GM21526 (cell line): ENCODE measurements around the gene PKD1L1.
"Not testable (repeated sequence)": the region's sequence is repeated elsewhere in the genome, so short reads cannot be mapped to it uniquely, and the experiment has no call there.

Experiments used
- ATAC-seq: cut with Tn5 transposase; IDR thresholded peaks from one replicate; pipeline ENCODE4 v1.9.1; 2021; ENCODE audit warnings: moderate library complexity; ENCODE audit not compliant: unreplicated experiment, low FRiP score

The PKD1L1 gene, protein sequence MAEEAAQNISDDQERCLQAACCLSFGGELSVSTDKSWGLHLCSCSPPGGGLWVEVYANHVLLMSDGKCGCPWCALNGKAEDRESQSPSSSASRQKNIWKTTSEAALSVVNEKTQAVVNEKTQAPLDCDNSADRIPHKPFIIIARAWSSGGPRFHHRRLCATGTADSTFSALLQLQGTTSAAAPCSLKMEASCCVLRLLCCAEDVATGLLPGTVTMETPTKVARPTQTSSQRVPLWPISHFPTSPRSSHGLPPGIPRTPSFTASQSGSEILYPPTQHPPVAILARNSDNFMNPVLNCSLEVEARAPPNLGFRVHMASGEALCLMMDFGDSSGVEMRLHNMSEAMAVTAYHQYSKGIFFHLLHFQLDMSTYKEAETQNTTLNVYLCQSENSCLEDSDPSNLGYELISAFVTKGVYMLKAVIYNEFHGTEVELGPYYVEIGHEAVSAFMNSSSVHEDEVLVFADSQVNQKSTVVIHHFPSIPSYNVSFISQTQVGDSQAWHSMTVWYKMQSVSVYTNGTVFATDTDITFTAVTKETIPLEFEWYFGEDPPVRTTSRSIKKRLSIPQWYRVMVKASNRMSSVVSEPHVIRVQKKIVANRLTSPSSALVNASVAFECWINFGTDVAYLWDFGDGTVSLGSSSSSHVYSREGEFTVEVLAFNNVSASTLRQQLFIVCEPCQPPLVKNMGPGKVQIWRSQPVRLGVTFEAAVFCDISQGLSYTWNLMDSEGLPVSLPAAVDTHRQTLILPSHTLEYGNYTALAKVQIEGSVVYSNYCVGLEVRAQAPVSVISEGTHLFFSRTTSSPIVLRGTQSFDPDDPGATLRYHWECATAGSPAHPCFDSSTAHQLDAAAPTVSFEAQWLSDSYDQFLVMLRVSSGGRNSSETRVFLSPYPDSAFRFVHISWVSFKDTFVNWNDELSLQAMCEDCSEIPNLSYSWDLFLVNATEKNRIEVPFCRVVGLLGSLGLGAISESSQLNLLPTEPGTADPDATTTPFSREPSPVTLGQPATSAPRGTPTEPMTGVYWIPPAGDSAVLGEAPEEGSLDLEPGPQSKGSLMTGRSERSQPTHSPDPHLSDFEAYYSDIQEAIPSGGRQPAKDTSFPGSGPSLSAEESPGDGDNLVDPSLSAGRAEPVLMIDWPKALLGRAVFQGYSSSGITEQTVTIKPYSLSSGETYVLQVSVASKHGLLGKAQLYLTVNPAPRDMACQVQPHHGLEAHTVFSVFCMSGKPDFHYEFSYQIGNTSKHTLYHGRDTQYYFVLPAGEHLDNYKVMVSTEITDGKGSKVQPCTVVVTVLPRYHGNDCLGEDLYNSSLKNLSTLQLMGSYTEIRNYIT (N-terminal part only)

DNA sequence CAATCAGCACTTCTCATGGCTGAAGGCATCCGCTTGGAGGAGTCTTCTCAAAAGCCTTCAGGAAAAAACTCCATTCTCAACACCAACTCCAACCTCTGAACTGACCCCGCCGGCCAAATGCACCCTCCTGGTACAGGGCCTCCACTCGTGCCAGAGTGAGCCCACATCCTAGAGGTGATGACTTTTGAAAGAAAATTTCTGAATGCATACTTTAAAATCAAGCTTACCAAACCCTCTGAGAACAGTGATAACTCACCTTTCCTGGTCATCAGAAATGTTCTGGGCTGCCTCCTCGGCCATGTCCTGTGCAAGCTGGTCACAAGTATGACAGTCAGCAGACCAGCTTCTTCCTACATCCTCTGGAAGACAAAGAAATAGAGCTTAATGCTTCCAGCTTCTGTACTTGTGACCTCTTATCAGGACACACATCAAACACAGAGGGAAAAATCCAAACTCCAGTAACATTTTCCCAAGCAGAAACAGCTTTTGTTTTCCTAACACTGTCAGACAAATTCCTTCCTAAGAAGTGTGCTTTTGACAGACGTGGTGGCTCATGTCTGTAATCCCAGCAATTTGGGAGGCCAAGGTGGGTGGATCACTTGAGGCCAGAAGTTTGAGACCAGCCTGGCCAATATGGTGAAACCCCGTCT, at the start of gene PKD1L1:
Gene PKD1L1 (minus strand): TSS at position 326 of the 650 bp plus-strand sequence. CDS start 26 bp downstream, at position 300.
- no peak for ATAC-seq

- ATAC-seq = no peak
Measured at GRCh38 chr7:47992446-47992845, 44.2 kb upstream of the PKD1L1 start.

DNA sequence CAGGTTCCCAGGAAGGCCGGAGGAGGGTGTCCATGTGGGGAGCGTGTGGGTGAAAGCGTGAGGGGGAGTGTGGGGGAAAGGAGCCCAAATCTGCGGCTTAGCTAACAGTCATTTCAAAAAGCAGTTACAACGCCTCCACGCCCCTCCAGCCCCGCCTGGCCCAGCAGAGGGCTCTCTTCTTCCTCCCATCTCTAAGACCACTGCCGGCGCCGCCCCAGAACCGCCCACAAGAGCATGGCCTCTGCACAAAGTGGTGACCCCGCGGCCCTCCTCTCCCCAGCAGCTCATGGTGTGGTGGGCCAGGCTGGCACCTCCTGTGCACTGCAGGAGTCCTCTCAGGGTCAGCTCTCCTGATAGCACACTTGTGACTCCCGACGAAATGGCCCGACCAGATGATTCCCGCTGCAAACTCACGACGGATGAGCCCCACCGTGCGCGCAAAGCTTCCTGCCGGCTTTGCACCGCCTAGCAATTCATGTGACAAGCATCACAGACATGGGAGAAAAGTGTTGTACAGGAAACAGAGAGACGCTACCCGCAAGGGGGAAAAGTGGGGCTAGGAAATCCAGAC, 43.6 kb upstream of the PKD1L1 start:
- peak; percentile 99 for ATAC-seq

DNA sequence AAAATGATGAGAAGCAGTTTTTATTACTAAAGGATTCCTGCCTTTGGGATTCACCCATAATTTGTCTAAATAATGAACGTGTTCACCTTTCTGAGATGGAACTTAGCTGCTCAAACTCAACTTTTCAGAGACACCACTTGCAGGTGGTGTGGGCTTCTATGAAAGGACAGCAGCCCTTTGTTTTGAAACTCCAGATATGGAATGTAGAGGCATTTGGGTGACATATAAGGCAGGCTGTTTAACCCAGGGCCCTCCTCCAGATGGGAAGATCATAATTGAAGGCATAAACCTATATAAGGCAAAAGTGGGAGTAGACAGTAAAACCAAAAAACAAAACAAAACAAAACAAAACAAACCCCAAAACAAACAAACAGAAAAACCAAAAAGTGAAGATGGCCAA, 43.0 kb upstream of the PKD1L1 start:
- ATAC-seq = no peak

DNA sequence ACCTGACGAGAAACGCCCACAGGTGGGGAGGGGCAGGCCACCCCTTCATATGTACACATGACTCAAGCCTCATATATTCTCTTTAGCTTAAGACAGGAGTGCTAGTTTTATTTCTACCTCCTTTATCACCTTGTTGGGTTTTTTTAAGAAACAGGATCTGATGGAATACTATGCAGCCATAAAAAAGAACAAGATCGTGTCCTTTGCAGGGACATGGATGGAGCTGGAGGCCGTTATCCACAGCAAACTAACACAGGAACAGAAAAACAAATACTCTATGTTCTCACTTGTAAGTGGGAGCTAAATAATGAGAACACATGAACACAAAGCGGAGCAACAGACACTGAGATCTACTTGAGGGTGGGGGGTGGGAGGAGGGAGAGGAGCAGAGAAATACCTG, 42.3 kb upstream of the PKD1L1 start:
- ATAC-seq = no peak

DNA sequence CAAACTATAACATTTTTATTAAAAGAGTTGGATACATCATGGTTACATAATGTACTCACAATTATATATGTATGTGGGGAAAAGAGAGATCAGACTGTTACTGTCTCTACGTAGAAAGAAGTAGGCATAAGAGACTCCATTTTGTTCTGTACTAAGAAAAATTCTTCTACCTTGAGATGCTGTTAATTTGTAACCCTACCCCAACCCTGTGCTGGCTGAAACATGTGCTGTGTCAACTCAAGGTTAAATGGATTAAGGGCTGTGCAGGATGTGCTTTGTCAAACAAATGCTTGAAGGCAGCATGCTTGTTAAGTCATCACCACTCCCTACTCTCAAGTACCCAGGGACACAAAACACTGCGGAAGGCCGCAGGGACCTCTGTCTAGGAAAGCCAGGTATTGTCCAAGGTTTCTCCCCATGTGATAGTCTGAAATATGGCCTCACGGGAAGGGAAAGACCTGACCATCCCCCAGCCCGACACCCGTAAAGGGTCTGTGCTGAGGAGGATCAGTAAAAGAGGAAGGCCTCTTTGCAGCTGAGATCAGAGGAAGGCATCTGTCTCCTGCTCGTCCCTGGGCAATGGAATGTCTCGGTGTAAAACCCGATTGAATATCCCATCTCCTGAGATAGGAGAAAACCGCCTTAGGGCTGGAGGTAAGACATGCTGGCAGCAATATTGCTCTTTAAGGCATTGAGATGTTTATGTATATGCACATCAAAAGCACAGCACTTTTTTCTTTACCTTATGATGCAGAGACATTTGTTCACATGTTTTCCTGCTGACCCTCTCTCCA, 41.5 kb upstream of the PKD1L1 start:
- not testable (repeated sequence) for ATAC-seq

DNA sequence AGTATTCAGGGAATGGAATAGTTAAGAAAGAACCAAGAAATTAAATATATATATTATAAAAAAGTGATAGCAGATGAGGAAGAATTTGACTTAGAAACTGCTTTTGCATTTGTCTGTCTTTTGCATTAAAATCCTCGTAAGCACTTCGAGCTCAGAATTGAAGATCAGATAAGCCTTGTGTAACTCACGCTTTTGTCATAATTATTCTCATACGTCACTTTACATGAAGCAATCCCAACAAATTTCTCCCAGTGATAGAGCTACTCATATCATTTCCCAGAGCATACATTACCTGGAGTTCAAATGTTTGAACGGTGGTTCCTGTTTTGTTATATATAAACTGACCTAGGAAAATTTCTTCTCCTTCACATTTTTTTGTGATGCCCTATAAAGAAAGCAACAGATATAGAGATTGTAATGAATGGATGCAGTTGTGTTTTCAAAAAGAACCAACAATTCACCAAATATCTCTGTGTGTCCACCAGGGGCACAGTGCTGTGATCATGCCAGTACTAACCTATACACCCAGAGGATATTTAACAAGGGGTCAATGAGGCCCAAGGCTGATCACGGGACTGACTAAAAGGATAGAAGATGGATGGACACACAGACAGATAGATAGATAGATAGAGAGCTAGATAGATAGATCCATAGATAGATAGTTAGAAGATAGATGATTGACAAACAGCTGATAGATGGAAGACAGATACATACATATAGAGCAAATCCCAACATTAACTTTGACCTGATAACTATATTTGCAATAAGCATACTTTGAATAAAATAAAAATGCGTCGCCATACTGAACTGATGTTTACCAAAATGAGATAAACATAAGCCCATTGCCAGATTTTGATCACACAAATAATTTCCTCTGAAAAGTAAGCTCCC, 40.5 kb upstream of the PKD1L1 start:
- no peak for ATAC-seq

DNA sequence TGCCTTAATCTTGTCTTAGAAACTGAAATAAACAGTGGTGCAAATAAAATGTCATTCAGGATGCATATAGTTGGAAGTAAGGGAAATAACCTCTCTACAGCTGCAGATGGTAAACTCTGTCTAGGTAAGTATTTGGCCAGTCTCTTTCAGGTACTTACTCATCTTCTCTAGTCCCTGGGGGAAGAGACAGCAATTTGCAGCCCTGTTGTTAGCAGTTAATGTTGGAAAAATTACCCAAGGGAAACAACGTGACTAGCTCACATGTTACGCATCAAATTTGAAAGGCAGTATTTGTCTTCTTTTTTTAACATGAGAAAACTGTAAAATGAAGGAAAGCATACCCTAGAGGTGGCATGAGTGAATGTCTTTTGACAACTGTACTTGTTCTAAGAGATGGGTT, 34.3 kb upstream of the PKD1L1 start:
- no peak for ATAC-seq

GRCh38 chr7:47980648-47981047, 32.4 kb upstream of the PKD1L1 start:
- not testable (repeated sequence) for ATAC-seq

DNA sequence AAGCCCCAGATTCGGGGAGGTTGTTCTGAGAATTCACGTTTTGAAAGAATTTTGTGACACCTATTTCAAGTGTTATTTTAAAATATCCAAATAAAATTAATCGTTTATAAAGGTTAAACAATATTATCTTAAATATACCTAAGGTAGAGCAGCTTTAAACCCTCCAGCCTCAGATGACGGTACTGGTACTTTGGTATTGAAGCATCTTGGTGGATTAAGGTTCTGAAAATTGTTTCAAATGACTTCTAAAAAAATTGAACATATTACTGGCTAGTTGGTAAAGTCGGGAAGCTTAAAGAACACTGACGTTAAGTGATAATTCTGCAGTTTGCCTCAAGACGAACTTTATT, 31.5 kb upstream of the PKD1L1 start:
- ATAC-seq = no peak

- ATAC-seq = peak; percentile 99
Measured at GRCh38 chr7:47979145-47979831, 31.0 kb upstream of the PKD1L1 start, which contains the start of gene HUS1. Gene HUS1, minus strand, starts transcription at chr7:47979615. Its CDS starts 96 bp downstream, at chr7:47979519.

DNA sequence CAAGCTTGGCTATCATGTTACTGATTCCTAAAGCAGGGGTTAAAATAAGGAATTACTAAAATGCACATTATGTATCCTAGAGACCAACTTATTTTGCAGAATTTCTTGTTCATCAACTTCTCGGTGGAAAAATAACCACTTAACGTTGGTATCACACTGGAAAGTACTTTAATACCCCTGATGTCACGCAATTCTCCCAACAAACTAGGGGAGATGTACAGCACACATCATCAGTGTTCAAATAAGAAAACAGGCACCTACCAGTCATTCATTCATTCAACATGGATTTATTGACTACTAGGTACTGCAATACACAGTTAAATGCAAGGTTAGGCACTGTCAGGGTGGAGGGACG, 30.5 kb upstream of the PKD1L1 start:
- no peak for ATAC-seq

DNA sequence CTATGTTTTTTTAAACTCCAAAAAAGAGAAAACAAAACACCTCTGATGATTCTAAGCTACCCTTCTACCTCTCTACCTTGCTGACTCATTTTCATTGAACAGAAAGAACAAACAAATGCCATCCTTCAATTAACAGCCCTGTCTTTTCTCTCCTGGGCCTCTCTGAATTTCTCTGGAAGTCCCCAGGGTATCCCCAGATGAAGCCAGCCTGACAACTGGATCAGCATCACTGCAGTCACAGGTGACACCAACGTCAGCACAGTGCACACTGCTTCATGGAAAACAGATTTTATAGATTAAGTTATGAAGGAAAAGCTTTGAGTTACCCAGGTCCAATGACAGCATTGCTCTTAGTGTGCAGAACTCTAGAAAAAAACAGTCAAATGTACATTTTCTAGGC, 25.5 kb upstream of the PKD1L1 start:
- no peak for ATAC-seq

GRCh38 chr7:47970761-47971160, 22.5 kb upstream of the PKD1L1 start:
- no peak for ATAC-seq

- peak; percentile 70 for ATAC-seq
Measured at GRCh38 chr7:47968847-47969774, 20.8 kb upstream of the PKD1L1 start.

- no peak for ATAC-seq
Measured at GRCh38 chr7:47967708-47968107, 19.4 kb upstream of the PKD1L1 start.
